Daoy (cell line): ENCODE results near the gene GRID1. TPM values are rescaled to one million over a fixed set of nuclear protein-coding genes. Genes with fewer than 3 reads are reported as not detected.

Source experiments
- DNase-seq: peaks from one replicate; pipeline ENCODE4 v3.0.0-alpha.2; 2015; ENCODE audit warnings: low read depth
- total RNA-seq: library from RNA; depleted of rRNA; stranded (reverse); fragments of >200 nt; shearing (Covaris generic); gene quantifications from 2 replicates; pipeline ENCODE4 v1.2.3, GENCODE V29; 2014

The GRID1 gene
- total RNA-seq, 1 experiment from 2014 or later = not detected

GRCh38 chr10:86007171-86007570 is 359.4 kb downstream of the GRID1 start:
- DNase-seq = no peak

GRCh38 chr10:86004337-86004736 is 362.3 kb downstream of the GRID1 start:
- DNase-seq = no peak

DNA sequence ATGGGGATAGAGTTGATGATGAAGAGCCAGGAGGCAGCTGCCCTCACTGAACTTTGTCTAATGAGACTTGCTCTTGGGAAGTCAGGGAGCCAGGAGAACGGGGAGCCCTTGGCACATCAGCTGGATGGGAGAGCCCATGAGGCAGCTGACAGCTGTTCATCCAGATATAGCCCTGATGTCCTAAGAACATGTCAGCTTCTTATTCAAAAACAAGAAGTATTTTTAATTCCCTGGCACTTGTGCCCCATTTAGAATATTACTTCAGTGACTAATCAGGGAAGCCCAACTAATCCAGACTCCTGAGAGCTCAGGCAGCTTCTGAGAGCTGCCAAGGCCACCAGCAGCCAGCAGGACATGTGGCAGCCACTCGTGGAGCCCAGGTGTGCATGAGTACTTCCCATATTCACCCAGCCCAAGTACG is 363.4 kb downstream of the GRID1 start:
- DNase-seq = no peak

DNA sequence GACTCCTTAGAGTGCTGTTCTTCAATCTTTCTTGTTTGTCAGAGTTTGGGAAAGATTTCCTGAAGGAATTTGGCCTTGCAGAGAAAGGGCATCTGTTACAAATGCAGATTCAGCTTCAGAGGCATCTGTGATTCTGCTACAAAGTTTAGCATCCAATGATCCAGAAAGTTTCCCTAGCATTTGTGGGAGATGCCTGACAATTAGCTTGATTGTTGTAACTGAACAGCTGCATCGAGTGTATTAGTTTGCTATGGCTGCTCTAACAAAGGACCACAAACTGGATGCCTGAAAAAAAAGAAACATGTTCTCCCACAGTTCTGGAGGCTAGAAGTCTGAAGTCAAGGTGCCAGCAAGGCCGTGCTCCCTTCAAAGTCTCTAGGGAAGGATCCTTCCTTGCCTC is 365.1 kb downstream of the GRID1 start:
- no peak for DNase-seq

GRCh38 chr10:85997544-85997943 is 369.1 kb downstream of the GRID1 start:
- DNase-seq = no peak

GRCh38 chr10:85995791-85996190 is 370.8 kb downstream of the GRID1 start:
- DNase-seq = no peak

GRCh38 chr10:85993840-85994507 is 372.6 kb downstream of the GRID1 start:
- no peak for DNase-seq

GRCh38 chr10:85993140-85993539 is 373.5 kb downstream of the GRID1 start:
- no peak for DNase-seq

DNA sequence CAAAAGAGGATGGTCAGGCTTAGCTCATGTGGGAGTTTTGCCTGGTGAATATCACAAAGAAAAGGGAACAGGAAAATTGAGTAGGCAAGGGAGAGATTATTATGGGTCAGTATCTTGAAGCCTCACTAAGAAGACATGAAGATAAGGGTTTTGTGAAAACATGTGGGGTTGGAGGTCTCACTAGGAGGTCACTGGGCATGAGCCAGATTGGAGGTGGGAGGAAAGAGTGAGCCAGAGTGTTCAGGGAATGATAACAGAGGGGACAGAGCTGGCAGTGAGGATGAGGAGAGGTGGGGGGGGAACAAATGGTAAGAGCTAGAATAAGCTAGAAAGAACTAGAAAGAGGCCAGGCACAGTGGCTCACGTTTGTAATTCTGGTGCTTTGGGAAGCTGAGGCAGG is 374.3 kb downstream of the GRID1 start:
- DNase-seq = no peak

- DNase-seq = no peak
Observed at GRCh38 chr10:85986777-85987176, 379.8 kb downstream of the GRID1 start.

DNA sequence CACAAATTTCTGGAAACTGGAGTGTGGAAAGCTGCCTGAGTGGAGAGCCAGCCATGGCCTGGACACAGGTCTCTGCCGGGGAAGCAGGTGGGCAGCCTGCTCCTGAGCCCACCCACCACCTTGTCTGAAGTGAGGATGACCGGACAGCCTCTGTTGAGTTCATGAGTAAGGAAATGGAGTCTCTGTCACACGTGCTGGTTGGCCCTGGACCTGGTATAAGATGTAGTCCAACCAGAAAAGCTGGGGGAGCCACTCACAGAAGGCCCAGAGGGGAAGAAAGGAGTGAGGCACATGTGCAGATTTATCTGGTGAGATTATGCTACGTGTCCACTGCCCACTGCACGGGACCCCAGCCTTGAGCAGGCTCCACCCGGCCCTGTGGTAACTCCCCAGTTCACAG is 383.5 kb downstream of the GRID1 start:
- no peak for DNase-seq

DNA sequence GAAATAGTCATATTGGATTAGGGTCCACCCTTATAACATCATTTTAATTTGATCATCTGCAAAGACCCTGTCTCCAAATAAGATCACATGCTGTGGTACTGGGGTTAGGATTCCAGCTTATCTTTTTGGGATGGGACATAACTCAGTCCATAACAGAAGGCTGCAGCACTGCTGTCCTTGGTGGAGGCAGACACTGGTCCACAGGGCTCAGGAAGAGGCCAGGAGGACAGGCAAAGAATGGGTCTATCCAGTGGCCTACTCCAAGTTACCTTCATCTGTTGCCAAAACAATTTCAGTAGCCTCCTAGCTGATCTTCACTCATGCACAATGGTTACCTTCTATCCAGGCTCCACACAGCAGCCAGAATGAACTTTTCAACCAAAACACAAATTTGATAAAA is 387.0 kb downstream of the GRID1 start:
- no peak for DNase-seq

- DNase-seq = no peak
Observed at GRCh38 chr10:85978566-85979358, 387.8 kb downstream of the GRID1 start.

- no peak for DNase-seq
Observed at GRCh38 chr10:85977642-85978041, 389.0 kb downstream of the GRID1 start.

- DNase-seq = no peak
Observed at GRCh38 chr10:85976267-85976793, 390.3 kb downstream of the GRID1 start.

- no peak for DNase-seq
Observed at GRCh38 chr10:85971494-85971893, 395.1 kb downstream of the GRID1 start.

GRCh38 chr10:85967594-85967993 is 399.0 kb downstream of the GRID1 start:
- DNase-seq = no peak

DNA sequence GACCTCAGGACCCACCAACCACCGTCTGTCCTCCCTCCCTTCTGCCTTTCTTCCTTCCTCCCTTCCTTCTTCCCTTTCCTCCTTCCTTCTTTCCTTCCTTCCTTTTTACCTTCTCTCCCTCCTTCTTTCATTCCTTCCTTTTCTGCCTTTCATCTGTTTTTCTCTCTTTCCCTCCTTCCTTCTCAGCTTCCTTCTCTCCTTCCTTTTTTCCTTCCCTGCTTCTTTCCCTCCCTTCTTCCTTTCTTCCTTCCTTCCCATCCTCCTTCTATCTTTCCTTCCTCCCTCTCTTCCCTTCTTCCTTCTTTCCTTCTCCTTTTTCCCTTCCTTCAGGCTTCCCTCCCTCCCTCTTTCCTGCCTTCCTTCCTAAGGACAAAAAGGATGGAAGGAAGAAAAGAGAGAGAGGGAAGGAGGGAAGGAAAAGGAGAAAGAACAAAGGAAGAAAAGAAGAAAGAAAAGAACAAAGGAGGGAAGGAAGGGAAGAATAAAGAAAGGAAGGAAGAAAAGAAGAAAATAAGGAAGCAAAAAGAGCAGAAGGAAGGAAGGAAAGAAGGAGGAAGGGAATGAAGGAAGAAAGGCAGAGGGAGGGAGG is 405.0 kb downstream of the GRID1 start:
- DNase-seq = no peak

- no peak for DNase-seq
Observed at GRCh38 chr10:85961073-85961472, 405.5 kb downstream of the GRID1 start.

DNA sequence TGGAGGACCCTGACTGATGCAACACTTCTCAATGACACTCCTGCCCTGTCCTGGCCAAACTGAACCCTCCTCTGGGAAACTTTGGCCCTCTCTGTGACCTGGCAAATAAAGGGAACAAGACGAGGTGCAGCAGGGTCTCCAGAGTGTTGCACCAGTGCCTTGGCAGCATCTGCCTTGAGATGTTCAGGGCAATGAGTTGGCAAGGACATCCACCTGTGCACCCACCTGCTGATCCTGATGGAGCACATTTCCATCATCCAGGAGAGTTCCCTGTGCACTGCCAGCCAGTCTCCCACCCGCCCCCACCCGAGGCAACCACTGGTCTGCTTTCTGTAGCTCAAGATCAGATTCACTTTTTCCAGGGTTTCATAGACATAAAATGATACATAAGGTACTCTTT is 407.4 kb downstream of the GRID1 start:
- DNase-seq = no peak

DNA sequence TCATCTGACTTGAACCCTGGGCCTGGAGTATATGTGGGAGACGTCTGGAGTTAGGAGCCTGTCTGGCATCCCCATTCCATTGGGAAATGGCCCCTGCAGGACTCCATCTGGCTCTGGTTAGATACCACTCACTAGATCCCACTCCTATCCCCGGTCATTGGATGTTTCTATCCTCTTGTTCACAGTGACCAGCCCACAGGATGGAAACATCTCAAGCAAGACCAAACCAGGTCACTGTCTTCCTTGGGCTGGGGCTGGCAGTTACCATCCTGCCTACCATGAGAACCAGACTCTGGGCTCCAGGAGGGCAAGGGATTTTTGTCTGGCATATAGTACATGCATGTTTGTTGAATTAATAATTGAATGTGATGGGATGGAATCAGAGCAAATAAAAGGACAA is 415.7 kb downstream of the GRID1 start:
- DNase-seq = no peak

GRCh38 chr10:85946713-85947326 is 419.8 kb downstream of the GRID1 start:
- DNase-seq = no peak
